Peyer's patch (tissue), 4 donors: ENCODE measurements around the gene CSNK2A3. TPM values are rescaled to one million over a fixed set of nuclear protein-coding genes. Genes with fewer than 3 reads are reported as not detected.

Experiments
- DNase-seq, 3 donors: peaks; one replicate each; pipeline ENCODE4 v3.0.0-alpha.2; 2017 to 2019
- H3K27ac ChIP-seq, 4 donors: fragments of 200-600 bp; sonication (generic); one replicate each; pipeline ENCODE4 v1.5.1; 2016 to 2019
- H3K27me3 ChIP-seq, 2 donors: fragments of 200-600 bp; sonication (generic); one replicate each; pipeline ENCODE4 v1.5.1; 2019
- H3K36me3 ChIP-seq, 3 donors: fragments of 200-600 bp; sonication (generic); one replicate each; pipeline ENCODE4 v1.5.1; 2016 to 2019
- H3K4me1 ChIP-seq, 4 donors: fragments of 200-600 bp; sonication (generic); one replicate each; pipeline ENCODE4 v1.5.1; 2016 to 2019
- H3K4me3 ChIP-seq, 4 donors: fragments of 200-600 bp; sonication (generic); 1 replicate in 3 of 4; 2 replicates in 1 of 4; pipeline ENCODE4 v1.5.1; 2016 to 2019; ENCODE audit warnings: mild to moderate bottlenecking in 1 of 4
- H3K9me3 ChIP-seq, 4 donors: fragments of 200-600 bp; sonication (generic); one replicate each; pipeline ENCODE4 v1.5.1; 2016 to 2019; ENCODE audit warnings: mild to moderate bottlenecking in 1 of 4
- CTCF ChIP-seq, 6 experiments: fragments of 450-650 bp in 4 of 6; fragments of 200-600 bp in 2 of 6; sonication (generic) in 1 of 6; IDR thresholded peaks; one replicate each; pipeline ENCODE4 v1.5.1; 2017 to 2019; ENCODE audit warnings: antibody characterized with exemption in 6 of 6, mild to moderate bottlenecking in 3 of 6, moderate library complexity in 1 of 6
- POLR2A ChIP-seq, 2 donors: fragments of 450-650 bp; IDR thresholded peaks; one replicate each; pipeline ENCODE4 v1.5.1; 2017; ENCODE audit warnings: antibody characterized with exemption in 2 of 2, mild to moderate bottlenecking in 2 of 2, moderate library complexity in 2 of 2
- total RNA-seq, 4 donors: library from RNA; depleted of rRNA; stranded (reverse); fragments of >200 nt; gene quantifications; one replicate each; pipeline ENCODE4 v1.1.0, GENCODE V29; 2016

CSNK2A3 gene
- total RNA-seq, 4 donors from 2014 or later = 1.6 to 8.3 (median 2.0) TPM; not detected in 1

GRCh38 chr11:11396301-11397035, 43.4 kb upstream of the CSNK2A3 start:
- no peak for TF ChIP-seq POLR2A (IDR thresholded peaks at IDR 0.05)
- TF ChIP-seq CTCF (IDR thresholded peaks at IDR 0.05) = no peak
- no peak overlapping the region for H3K4me3 ChIP-seq
- H3K27ac ChIP-seq = peak overlapping the region in 1 of 4 donors; percentile 20
- peaks cover 0 to 4% (median 1%) of the 10 kb centered on the region in 4 donors for H3K4me1 ChIP-seq
- no peaks in the 10 kb centered on the region for H3K27me3 ChIP-seq
- DNase-seq = no peak
- H3K36me3 ChIP-seq = no peaks in the 10 kb centered on the region
- no peaks in the 10 kb centered on the region for H3K9me3 ChIP-seq

DNA sequence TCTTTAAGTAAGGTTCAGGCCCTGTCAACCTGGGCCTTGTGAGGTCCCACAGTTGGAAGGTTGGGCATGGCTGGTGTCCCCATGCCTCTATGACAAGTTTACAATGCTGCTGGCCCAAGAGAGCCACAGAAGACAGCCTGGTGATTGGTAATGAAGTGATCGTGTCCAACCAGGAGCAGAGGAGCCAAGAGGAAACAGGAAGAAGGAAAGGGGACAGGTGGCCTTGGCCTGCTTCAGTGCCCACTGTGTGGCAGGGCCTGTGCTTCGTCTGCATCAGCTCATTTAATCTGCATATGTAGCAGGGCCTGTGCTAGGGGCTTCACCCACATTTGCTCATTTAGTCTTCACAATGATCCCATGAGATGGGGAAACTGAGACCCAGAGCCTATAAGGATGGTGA, 42.1 kb upstream of the CSNK2A3 start:
- no peak for DNase-seq
- H3K27ac ChIP-seq = no peak overlapping the region
- H3K9me3 ChIP-seq = no peaks in the 10 kb centered on the region
- H3K4me3 ChIP-seq = no peak overlapping the region
- no peaks in the 10 kb centered on the region for H3K27me3 ChIP-seq
- TF ChIP-seq CTCF (IDR thresholded peaks at IDR 0.05) (no peak), POLR2A (IDR thresholded peaks at IDR 0.05) (no peak)
- no peaks in the 10 kb centered on the region for H3K36me3 ChIP-seq
- peaks cover 0 to 8% (median 1%) of the 10 kb centered on the region in 4 donors for H3K4me1 ChIP-seq

DNA sequence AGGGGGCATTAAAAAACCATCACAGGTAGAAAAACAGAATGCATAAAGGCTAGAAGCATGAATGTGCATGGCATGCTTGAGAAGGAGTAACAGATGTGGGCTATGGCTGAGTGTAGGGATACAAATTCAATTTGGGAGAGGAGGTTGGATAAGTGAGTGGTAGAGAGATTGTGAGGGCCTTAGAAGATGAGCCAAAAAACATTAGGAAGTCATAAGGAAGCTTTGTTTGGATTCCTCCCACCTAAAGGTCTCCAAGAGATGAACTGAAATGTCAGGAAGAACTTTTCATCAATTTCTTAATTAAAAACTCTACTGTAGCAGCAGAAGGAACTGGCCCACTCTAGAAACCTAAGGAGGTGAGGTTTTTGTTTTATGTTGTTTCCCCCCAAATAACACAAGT, 41.2 kb upstream of the CSNK2A3 start:
- TF ChIP-seq CTCF (IDR thresholded peaks at IDR 0.05) = no peak
- TF ChIP-seq POLR2A (IDR thresholded peaks at IDR 0.05) = no peak
- Histone ChIP-seq H3K9me3 (no peaks in the 10 kb centered on the region), H3K27ac (no peak overlapping the region), H3K36me3 (no peaks in the 10 kb centered on the region), H3K27me3 (no peaks in the 10 kb centered on the region), H3K4me1 (peaks cover 0 to 8% (median 1%) of the 10 kb centered on the region in 4 donors), H3K4me3 (no peak overlapping the region)
- no peak for DNase-seq

GRCh38 chr11:11391796-11392463, 38.9 kb upstream of the CSNK2A3 start:
- H3K27me3 ChIP-seq = no peaks in the 10 kb centered on the region
- no peak for TF ChIP-seq POLR2A (IDR thresholded peaks at IDR 0.05)
- TF ChIP-seq CTCF (IDR thresholded peaks at IDR 0.05) = peak in 2 of 6 experiments; percentile 11 to 22
- no peak overlapping the region for H3K4me3 ChIP-seq
- peak overlapping the region in 2 of 4 donors; percentile 74 to 75 for H3K27ac ChIP-seq
- H3K9me3 ChIP-seq = no peaks in the 10 kb centered on the region
- H3K36me3 ChIP-seq = no peaks in the 10 kb centered on the region
- peaks cover 0 to 8% (median 1%) of the 10 kb centered on the region in 4 donors for H3K4me1 ChIP-seq
- DNase-seq = peak in 2 of 3 donors; percentile 60 to 64

DNA sequence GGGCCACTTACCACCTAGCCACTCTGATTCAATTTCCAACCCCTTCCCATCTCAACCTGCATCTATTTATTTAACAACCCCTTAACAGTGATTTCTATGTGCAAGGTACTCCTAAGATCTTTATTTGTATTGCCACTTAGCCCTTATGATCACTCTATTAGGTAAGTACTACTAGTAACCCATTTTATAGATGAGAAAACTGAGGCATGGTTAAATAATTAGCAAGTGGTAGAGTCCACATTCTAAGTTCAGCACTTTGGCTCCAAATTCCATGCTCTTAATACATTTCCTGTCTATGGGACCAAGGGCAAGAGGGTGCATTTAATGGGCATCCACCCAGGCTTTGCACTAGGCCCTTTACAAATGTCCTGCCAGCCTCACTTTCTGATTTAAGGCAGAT, 38.1 kb upstream of the CSNK2A3 start:
- peaks cover 0 to 8% (median 1%) of the 10 kb centered on the region in 4 donors for H3K4me1 ChIP-seq
- H3K36me3 ChIP-seq = no peaks in the 10 kb centered on the region
- DNase-seq = no peak
- peak overlapping the region in 2 of 4 donors; percentile 57 to 74 for H3K27ac ChIP-seq
- no peaks in the 10 kb centered on the region for H3K27me3 ChIP-seq
- no peak overlapping the region for H3K4me3 ChIP-seq
- no peaks in the 10 kb centered on the region for H3K9me3 ChIP-seq
- TF ChIP-seq POLR2A (IDR thresholded peaks at IDR 0.05) (no peak), CTCF (IDR thresholded peaks at IDR 0.05) (no peak)
